Urinary bladder (tissue), 4 donors: ENCODE results near the gene G3BP1. TPM values are rescaled to one million over a fixed set of nuclear protein-coding genes. Genes with fewer than 3 reads are reported as not detected.

ENCODE experiments used
- DNase-seq: peaks from one replicate; pipeline ENCODE4 v3.0.0-alpha.2; 2015; ENCODE audit errors: extremely low spot score
- H3K27ac ChIP-seq: one replicate; pipeline ENCODE4 v1.5.1; 2013; ENCODE audit warnings: low read depth, mild to moderate bottlenecking, moderate library complexity
- H3K36me3 ChIP-seq: one replicate; pipeline ENCODE4 v1.6.1; 2013; ENCODE audit warnings: mild to moderate bottlenecking, moderate library complexity; ENCODE audit not compliant: insufficient read depth
- H3K4me1 ChIP-seq: one replicate; pipeline ENCODE4 v1.6.1; 2013; ENCODE audit warnings: mild to moderate bottlenecking, moderate library complexity; ENCODE audit not compliant: insufficient read depth
- H3K4me3 ChIP-seq: one replicate; pipeline ENCODE4 v1.5.1; 2013; ENCODE audit warnings: low read depth, low read length
- whole genome bisulfite sequencing: extraction: QIAGEN DNeasy Blood & Tissue Kit; methylation state at CpG from one replicate; pipeline ENCODE4 v1.1.7; 2013; 5-methylcytosine and 5-hydroxymethylcytosine counted together
- polyA plus RNA-seq: library from polyadenylated mRNA; stranded (reverse); fragments of 200-250 nt; gene quantifications from one replicate; pipeline ENCODE4 v1.2.3, GENCODE V29; 2013
- total RNA-seq: library from RNA; depleted of rRNA; stranded (reverse); fragments of >200 nt; gene quantifications from one replicate; pipeline ENCODE4 v1.2.3, GENCODE V29; 2014
- donor health status: healthy with polysubstance abuse.
- donor health status: healthy.

The G3BP1 gene
- total and polyA plus RNA-seq, 2 donors, result 31.8 to 128 TPM

GRCh38 chr5:151793358-151793757, 21.6 kb downstream of the G3BP1 start:
- DNase-seq, result no peak
- Histone ChIP-seq H3K4me3 (no peak overlapping the region), H3K4me1 (no peaks in the 10 kb centered on the region), H3K27ac (no peak overlapping the region), H3K36me3 (peaks cover 9% of the 10 kb centered on the region)
- WGBS, result 96% methylated on average over 3 of the region's 3 CpGs

- DNase-seq, result no peak
- Histone ChIP-seq H3K36me3 (peaks cover 13% of the 10 kb centered on the region), H3K4me1 (no peaks in the 10 kb centered on the region), H3K4me3 (no peak overlapping the region), H3K27ac (no peak overlapping the region)
- WGBS, result 95% methylated on average over 1 of the region's 1 CpG
Measured at GRCh38 chr5:151795426-151795825, 23.7 kb downstream of the G3BP1 start.

GRCh38 chr5:151798674-151799073, 26.9 kb downstream of the G3BP1 start:
- no peak overlapping the region for H3K27ac ChIP-seq
- H3K4me1 ChIP-seq, result no peaks in the 10 kb centered on the region
- peaks cover 10% of the 10 kb centered on the region for H3K36me3 ChIP-seq
- DNase-seq, result no peak
- 85% methylated on average over 3 of the region's 3 CpGs for WGBS
- no peak overlapping the region for H3K4me3 ChIP-seq

GRCh38 chr5:151799407-151799806, 27.7 kb downstream of the G3BP1 start:
- 84% methylated on average over 3 of the region's 3 CpGs for WGBS
- DNase-seq, result no peak
- Histone ChIP-seq H3K4me1 (no peaks in the 10 kb centered on the region), H3K36me3 (peaks cover 10% of the 10 kb centered on the region), H3K4me3 (no peak overlapping the region), H3K27ac (no peak overlapping the region)

GRCh38 chr5:151800532-151800931, 28.8 kb downstream of the G3BP1 start:
- Histone ChIP-seq H3K36me3 (peaks cover 10% of the 10 kb centered on the region), H3K4me1 (no peaks in the 10 kb centered on the region), H3K27ac (no peak overlapping the region), H3K4me3 (no peak overlapping the region)
- DNase-seq, result no peak
- WGBS, result 83% methylated on average over 2 of the region's 2 CpGs

GRCh38 chr5:151805414-151806223, 33.9 kb downstream of the G3BP1 start:
- no peak overlapping the region for H3K4me3 ChIP-seq
- no peak overlapping the region for H3K27ac ChIP-seq
- WGBS, result 94% methylated on average over 3 of the region's 3 CpGs
- no peaks in the 10 kb centered on the region for H3K4me1 ChIP-seq
- peaks cover 3% of the 10 kb centered on the region for H3K36me3 ChIP-seq
- DNase-seq, result no peak

- Histone ChIP-seq H3K27ac (no peak overlapping the region), H3K36me3 (no peaks in the 10 kb centered on the region), H3K4me3 (no peak overlapping the region), H3K4me1 (no peaks in the 10 kb centered on the region)
- 80% methylated on average over 4 of the region's 4 CpGs for WGBS
- no peak for DNase-seq
Measured at GRCh38 chr5:151808451-151809169, 36.9 kb downstream of the G3BP1 start.

GRCh38 chr5:151810449-151810848, 38.7 kb downstream of the G3BP1 start:
- 37% methylated on average over 1 of the region's 1 CpG for WGBS
- Histone ChIP-seq H3K36me3 (no peaks in the 10 kb centered on the region), H3K4me1 (no peaks in the 10 kb centered on the region), H3K4me3 (no peak overlapping the region), H3K27ac (no peak overlapping the region)
- no peak for DNase-seq

GRCh38 chr5:151810897-151811296, 39.1 kb downstream of the G3BP1 start:
- H3K27ac ChIP-seq, result no peak overlapping the region
- WGBS, result 97% methylated on average over 1 of the region's 1 CpG
- H3K36me3 ChIP-seq, result no peaks in the 10 kb centered on the region
- no peaks in the 10 kb centered on the region for H3K4me1 ChIP-seq
- no peak overlapping the region for H3K4me3 ChIP-seq
- DNase-seq, result no peak

GRCh38 chr5:151811593-151812321, 40.0 kb downstream of the G3BP1 start:
- H3K27ac ChIP-seq, result no peak overlapping the region

GRCh38 chr5:151812757-151813309, 41.1 kb downstream of the G3BP1 start:
- Histone ChIP-seq H3K4me1 (no peaks in the 10 kb centered on the region), H3K27ac (no peak overlapping the region), H3K4me3 (no peak overlapping the region), H3K36me3 (no peaks in the 10 kb centered on the region)
- DNase-seq, result no peak
- 67% methylated on average over 2 of the region's 2 CpGs for WGBS

More at GRCh38 chr5:151811593-151812321, 40.0 kb downstream of the G3BP1 start:
- DNase-seq, result no peak
- Histone ChIP-seq H3K36me3 (no peaks in the 10 kb centered on the region), H3K4me1 (no peaks in the 10 kb centered on the region), H3K4me3 (no peak overlapping the region)
- 84% methylated on average over 5 of the region's 5 CpGs for WGBS

- no peak overlapping the region for H3K4me3 ChIP-seq
- WGBS, result 76% methylated on average over 1 of the region's 1 CpG
- H3K36me3 ChIP-seq, result no peaks in the 10 kb centered on the region
- no peak overlapping the region for H3K27ac ChIP-seq
- no peak for DNase-seq
- H3K4me1 ChIP-seq, result no peaks in the 10 kb centered on the region
Measured at GRCh38 chr5:151815051-151815450, 43.3 kb downstream of the G3BP1 start.

- H3K4me3 ChIP-seq, result no peak overlapping the region
- H3K36me3 ChIP-seq, result no peaks in the 10 kb centered on the region
- DNase-seq, result no peak
- H3K4me1 ChIP-seq, result no peaks in the 10 kb centered on the region
- no peak overlapping the region for H3K27ac ChIP-seq
Measured at GRCh38 chr5:151819830-151820229, 48.1 kb downstream of the G3BP1 start.
